ENCODE data around the gene SBF2.

DNA sequence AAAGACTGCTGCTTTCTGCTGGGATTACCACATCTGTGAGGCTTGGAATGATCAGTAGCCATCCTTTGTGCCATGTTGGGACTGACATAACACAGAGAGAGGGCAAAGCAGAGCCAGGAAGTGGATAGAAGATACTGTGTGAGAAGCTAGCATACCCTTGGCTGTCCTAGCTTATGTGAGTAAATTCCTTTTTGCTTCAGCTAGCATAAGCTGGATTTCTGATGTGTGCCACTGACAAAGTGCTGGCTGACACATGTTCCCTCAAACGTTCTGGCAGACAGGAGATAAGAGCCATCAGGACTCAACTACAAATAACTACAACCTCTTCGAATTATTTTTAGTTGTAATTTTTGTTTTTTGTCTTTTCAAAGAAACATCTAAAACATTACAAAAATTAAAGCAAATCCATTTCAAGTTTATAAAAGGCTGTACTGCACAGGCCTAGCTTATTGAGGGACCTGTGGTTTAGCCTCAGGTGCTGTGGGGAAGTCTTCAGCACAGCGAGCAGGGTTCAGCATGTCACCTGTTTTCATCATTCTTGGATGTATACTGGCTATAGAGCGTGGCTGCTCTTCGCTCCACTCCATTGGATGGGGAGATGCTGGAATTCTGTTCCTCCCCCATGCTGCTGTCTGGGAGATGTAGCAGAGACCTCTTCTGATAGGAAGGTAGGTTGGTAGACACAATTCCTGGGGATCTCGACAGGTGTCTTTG is 509.3 kb downstream of the SBF2 start:
- TF ChIP-seq, protein P1, sequence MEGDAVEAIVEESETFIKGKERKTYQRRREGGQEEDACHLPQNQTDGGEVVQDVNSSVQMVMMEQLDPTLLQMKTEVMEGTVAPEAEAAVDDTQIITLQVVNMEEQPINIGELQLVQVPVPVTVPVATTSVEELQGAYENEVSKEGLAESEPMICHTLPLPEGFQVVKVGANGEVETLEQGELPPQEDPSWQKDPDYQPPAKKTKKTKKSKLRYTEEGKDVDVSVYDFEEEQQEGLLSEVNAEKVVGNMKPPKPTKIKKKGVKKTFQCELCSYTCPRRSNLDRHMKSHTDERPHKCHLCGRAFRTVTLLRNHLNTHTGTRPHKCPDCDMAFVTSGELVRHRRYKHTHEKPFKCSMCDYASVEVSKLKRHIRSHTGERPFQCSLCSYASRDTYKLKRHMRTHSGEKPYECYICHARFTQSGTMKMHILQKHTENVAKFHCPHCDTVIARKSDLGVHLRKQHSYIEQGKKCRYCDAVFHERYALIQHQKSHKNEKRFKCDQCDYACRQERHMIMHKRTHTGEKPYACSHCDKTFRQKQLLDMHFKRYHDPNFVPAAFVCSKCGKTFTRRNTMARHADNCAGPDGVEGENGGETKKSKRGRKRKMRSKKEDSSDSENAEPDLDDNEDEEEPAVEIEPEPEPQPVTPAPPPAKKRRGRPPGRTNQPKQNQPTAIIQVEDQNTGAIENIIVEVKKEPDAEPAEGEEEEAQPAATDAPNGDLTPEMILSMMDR (IDR thresholded peaks at IDR 0.05): no peak
- no peak for TF ChIP-seq POLR2A (IDR thresholded peaks at IDR 0.05)
